A673 (cell line): ENCODE results near the gene EFCAB7. TPM values are rescaled to one million over a fixed set of nuclear protein-coding genes. Genes with fewer than 3 reads are reported as not detected.
A peak's percentile ranks its signal among the peaks of the same experiment; 100 is the strongest.

ENCODE experiments used
- BruUV-seq: library from RNA; stranded (reverse); fragments of 400-500 nt; replicated peaks from 2 replicates; lab custom pipeline; 2021; lab: Mats Ljungman, UMichigan
- CTCF ChIA-PET: fragments of 300-600 bp; sonication (Branson Sonifier 250); formaldehyde crosslinking; loops from one replicate; lab custom pipeline; 2022; ENCODE audit warnings: antibody characterized with exemption; lab: Charles Lee
- POLR2A ChIA-PET: fragments of 300-600 bp; sonication (Branson Sonifier 250); formaldehyde crosslinking; loops from one replicate; lab custom pipeline; 2022; ENCODE audit warnings: antibody characterized with exemption; ENCODE audit not compliant: low non-redundant PET; lab: Charles Lee
- DNase-seq: peaks from one replicate; pipeline ENCODE4 v3.0.0-alpha.2; 2015; ENCODE audit warnings: low spot score
- H3K27ac ChIP-seq: fragments of 200-600 bp; sonication (generic); 2 replicates; pipeline ENCODE4 v1.5.1; 2016; ENCODE audit warnings: mixed run types, low read depth, mild to moderate bottlenecking, mixed read lengths, antibody characterized with exemption, low read length; ENCODE audit not compliant: poor library complexity, severe bottlenecking
- H3K27me3 ChIP-seq: fragments of 200-600 bp; sonication (generic); replicated peaks from 2 replicates; pipeline ENCODE4 v1.6.1; 2017; ENCODE audit warnings: mixed run types, low read depth, mild to moderate bottlenecking, mixed read lengths, antibody characterized with exemption, low read length; ENCODE audit not compliant: insufficient read depth, poor library complexity
- H3K36me3 ChIP-seq: fragments of 200-600 bp; sonication (generic); 2 replicates; pipeline ENCODE4 v1.6.1; 2016; ENCODE audit warnings: mixed run types, mild to moderate bottlenecking, mixed read lengths, antibody characterized with exemption, low read length; ENCODE audit not compliant: insufficient read depth, poor library complexity, severe bottlenecking
- H3K4me1 ChIP-seq: fragments of 200-600 bp; sonication (generic); 2 replicates; pipeline ENCODE4 v1.6.1; 2017; ENCODE audit warnings: mixed run types, mild to moderate bottlenecking, mixed read lengths, antibody characterized with exemption, low read length; ENCODE audit not compliant: insufficient read depth, poor library complexity, severe bottlenecking
- H3K4me3 ChIP-seq: fragments of 200-600 bp; sonication (generic); 2 replicates; pipeline ENCODE4 v1.5.1; 2016; ENCODE audit warnings: low read depth, mixed run types, mild to moderate bottlenecking, mixed read lengths, low read length; ENCODE audit not compliant: poor library complexity, severe bottlenecking
- H3K9me3 ChIP-seq: fragments of 200-600 bp; sonication (generic); 2 replicates; pipeline ENCODE4 v1.6.1; 2016; ENCODE audit warnings: mixed run types, low read depth, mild to moderate bottlenecking, mixed read lengths, antibody characterized with exemption, low read length; ENCODE audit not compliant: poor library complexity, severe bottlenecking
- EZH2 ChIP-seq: fragments of 200-600 bp; sonication (generic); IDR thresholded peaks from 2 replicates; pipeline ENCODE4 v1.6.1; 2017; ENCODE audit warnings: borderline replicate concordance, low read depth, mild to moderate bottlenecking, mixed read lengths, antibody characterized with exemption, low read length; ENCODE audit not compliant: poor library complexity, severe bottlenecking
- intact Hi-C: fragments of 100-400 bp; cut with micrococcal nuclease; formaldehyde crosslinking; loops from one replicate; pipeline ENCODE4 v1.10.0; 2022; ENCODE audit not compliant: unreplicated experiment
- total RNA-seq: library from RNA; stranded (reverse); gene quantifications from 2 replicates; pipeline ENCODE4 v1.2.3, GENCODE V29; 2021
- TF ChIP-seq, protein P1 (sequence below): fragments of 300-800, 200-600 bp; sonication (generic); conservative IDR thresholded peaks from 2 replicates; pipeline ENCODE4 v1.5.1; 2017; ENCODE audit warnings: low read depth, mild to moderate bottlenecking, antibody characterized with exemption, low read length, moderate library complexity, mixed read lengths

EFCAB7 gene
- total RNA-seq, 1 experiment from 2014 or later = 21.6 TPM

- no peaks in the 10 kb centered on the region for H3K27me3 ChIP-seq
These were observed 92.6 kb downstream of the EFCAB7 start for GRCh38 chr1:63615768-63616420.

GRCh38 chr1:63617450-63617849, 94.1 kb downstream of the EFCAB7 start:
- Histone ChIP-seq H3K9me3 (no peaks in the 10 kb centered on the region), H3K4me3 (no peak overlapping the region), H3K4me1 (no peaks in the 10 kb centered on the region), H3K27me3 (no peaks in the 10 kb centered on the region), H3K36me3 (no peaks in the 10 kb centered on the region), H3K27ac (no peak overlapping the region)
- no TSS peak for BruUV-seq
- ChIA-PET CTCF (interaction anchor here (1.0 kb wide), 1 partner anchor 75 kb away, joined by 3 read pairs; no protein-coding TSS in a partner anchor), POLR2A (no interaction called here)
- TF ChIP-seq, protein P1, sequence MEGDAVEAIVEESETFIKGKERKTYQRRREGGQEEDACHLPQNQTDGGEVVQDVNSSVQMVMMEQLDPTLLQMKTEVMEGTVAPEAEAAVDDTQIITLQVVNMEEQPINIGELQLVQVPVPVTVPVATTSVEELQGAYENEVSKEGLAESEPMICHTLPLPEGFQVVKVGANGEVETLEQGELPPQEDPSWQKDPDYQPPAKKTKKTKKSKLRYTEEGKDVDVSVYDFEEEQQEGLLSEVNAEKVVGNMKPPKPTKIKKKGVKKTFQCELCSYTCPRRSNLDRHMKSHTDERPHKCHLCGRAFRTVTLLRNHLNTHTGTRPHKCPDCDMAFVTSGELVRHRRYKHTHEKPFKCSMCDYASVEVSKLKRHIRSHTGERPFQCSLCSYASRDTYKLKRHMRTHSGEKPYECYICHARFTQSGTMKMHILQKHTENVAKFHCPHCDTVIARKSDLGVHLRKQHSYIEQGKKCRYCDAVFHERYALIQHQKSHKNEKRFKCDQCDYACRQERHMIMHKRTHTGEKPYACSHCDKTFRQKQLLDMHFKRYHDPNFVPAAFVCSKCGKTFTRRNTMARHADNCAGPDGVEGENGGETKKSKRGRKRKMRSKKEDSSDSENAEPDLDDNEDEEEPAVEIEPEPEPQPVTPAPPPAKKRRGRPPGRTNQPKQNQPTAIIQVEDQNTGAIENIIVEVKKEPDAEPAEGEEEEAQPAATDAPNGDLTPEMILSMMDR = no peak
- no peak for TF ChIP-seq EZH2
- DNase-seq = no peak
- intact Hi-C loops = loop anchor here (5.0 kb wide), 4 partner anchors 75 to 1205 kb away; no protein-coding TSS in a partner anchor

More at GRCh38 chr1:63615768-63616420, 92.6 kb downstream of the EFCAB7 start:
- peak; percentile 81 for DNase-seq
- ChIA-PET POLR2A (no interaction called here), CTCF (interaction anchor here (1.3 kb wide), 1 partner anchor 630 kb away, joined by 5 read pairs; no protein-coding TSS in a partner anchor)
- BruUV-seq = no TSS peak
- no peaks in the 10 kb centered on the region for H3K9me3 ChIP-seq
- no peaks in the 10 kb centered on the region for H3K4me1 ChIP-seq
- H3K4me3 ChIP-seq = no peak overlapping the region
- TF ChIP-seq, protein P1 = peak; percentile 73
- TF ChIP-seq EZH2 = no peak
- no peak overlapping the region for H3K27ac ChIP-seq
- intact Hi-C loops = loop anchor here (1.0 to 5.0 kb wide), 5 partner anchors 76 to 1206 kb away; no protein-coding TSS in a partner anchor
- H3K36me3 ChIP-seq = no peaks in the 10 kb centered on the region

DNA sequence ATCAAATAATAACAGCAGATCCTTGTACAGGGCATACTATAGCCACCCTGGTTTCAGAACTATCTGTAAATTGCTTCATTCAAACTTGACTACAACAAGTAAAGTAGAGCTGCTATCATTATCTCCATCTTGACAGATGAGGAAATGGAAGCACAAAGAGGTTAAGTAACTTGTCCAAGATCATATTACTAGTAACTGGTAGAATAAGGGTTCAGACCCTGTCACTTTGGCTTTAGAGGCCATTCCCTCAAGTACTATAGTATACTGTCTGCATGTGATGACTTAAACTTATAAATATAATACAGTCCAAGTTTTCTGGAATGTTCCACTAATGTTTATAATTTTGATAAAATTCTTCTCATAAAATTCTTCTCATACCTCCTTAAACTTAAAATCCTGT, 94.7 kb downstream of the EFCAB7 start:
- POLR2A ChIA-PET = no interaction called here
- H3K4me1 ChIP-seq = no peaks in the 10 kb centered on the region
- H3K27me3 ChIP-seq = no peaks in the 10 kb centered on the region
- intact Hi-C loops = loop anchor here (5.0 kb wide), 4 partner anchors 74 to 1204 kb away; no protein-coding TSS in a partner anchor
- TF ChIP-seq, protein P1 = no peak
- no peak overlapping the region for H3K4me3 ChIP-seq
- H3K27ac ChIP-seq = no peak overlapping the region
- CTCF ChIA-PET = no interaction called here
- H3K36me3 ChIP-seq = no peaks in the 10 kb centered on the region
- no peaks in the 10 kb centered on the region for H3K9me3 ChIP-seq
- no peak for DNase-seq
- no TSS peak for BruUV-seq
